ENCODE measurements around the gene MEDAG.

MEDAG gene

DNA sequence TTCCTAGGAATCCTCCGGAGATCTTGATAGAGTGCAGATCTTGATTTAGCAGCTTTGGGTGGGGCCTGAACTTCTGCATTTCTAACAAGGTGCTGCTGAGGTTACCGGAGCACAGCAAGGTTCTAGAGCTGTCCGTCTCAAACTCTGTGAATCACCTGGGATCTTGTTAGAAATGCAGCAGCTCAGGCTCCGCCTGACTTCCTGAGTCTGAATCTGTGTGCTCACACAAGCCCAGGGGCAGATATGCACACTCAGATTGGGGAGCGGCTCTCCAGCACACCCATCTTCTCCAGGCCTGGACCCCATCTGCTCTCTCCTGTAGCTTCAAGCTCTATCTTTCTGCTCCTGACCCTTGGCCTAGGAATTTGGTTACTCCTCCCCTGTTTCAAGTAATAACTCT, 22.9 kb downstream of the MEDAG start:
- H3K4me3 ChIP-seq (replicated peaks; ENCODE audit: low read depth, low read length): no peak overlapping the region
- DNase-seq (ENCODE audit: extremely low read depth, insufficient read length): no peak
- TF ChIP-seq, protein P1, sequence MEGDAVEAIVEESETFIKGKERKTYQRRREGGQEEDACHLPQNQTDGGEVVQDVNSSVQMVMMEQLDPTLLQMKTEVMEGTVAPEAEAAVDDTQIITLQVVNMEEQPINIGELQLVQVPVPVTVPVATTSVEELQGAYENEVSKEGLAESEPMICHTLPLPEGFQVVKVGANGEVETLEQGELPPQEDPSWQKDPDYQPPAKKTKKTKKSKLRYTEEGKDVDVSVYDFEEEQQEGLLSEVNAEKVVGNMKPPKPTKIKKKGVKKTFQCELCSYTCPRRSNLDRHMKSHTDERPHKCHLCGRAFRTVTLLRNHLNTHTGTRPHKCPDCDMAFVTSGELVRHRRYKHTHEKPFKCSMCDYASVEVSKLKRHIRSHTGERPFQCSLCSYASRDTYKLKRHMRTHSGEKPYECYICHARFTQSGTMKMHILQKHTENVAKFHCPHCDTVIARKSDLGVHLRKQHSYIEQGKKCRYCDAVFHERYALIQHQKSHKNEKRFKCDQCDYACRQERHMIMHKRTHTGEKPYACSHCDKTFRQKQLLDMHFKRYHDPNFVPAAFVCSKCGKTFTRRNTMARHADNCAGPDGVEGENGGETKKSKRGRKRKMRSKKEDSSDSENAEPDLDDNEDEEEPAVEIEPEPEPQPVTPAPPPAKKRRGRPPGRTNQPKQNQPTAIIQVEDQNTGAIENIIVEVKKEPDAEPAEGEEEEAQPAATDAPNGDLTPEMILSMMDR (IDR thresholded peaks at IDR 0.05; ENCODE audit: insufficient read depth, low read length, poor library complexity, severe bottlenecking): no peak
- 0 out of 2 replicates have a peak, but pooled peaks cover 1% of the 10 kb centered on the region for H3K27me3 ChIP-seq (replicated peaks; ENCODE audit: control insufficient read depth, insufficient read depth, low read length)
- H3K36me3 ChIP-seq (ENCODE audit: control insufficient read depth, insufficient read depth, low read length): no peaks in the 10 kb centered on the region

DNA sequence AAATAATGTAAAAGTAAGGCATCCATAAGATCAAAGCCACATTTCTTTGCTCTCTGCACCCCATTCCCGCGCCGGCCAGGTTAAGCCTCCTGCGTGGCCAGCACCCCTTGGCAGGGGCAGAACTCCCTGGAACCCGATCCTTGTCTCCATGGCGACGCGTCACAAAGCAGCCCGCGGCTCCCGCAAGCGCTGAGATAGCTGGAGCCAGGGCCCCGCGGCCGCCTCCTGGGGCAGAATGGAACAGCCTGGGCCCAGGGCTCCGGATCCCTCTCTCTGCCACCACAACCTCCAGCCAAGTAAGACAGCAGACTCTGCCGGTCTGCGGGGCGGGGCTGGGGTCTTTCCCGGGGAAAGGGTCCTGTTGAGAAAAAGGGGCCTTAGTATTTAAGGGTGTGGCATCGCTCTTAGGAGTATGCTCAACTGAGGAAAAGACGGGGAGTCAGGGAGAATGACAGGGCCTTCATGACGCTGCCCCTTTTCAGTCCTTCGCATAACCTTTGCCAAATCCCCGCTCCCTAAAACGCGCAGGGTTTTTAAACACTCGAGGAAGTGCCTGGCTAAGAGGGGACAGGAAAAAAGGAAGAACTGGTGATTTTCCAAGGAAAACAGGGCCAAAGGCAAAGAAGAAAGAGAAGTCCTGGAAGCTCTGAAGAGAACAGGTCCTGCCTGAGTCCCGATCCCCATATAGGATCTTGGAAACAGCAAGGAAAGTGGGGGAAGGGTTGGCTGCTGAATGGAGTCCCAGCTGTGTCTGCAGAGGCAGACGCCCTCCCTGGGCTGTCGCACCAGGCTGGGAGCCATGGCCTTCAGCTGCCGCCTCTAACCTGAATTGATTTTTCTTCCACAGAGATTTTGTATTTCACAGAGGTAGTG, 26.6 kb downstream of the MEDAG start, which contains the start of gene TEX26:
Gene TEX26 (plus strand): TSS at position 176 of the 873 bp plus-strand sequence. CDS start 60 bp downstream, at position 236.
- no peak for DNase-seq (ENCODE audit: extremely low read depth, insufficient read length)
- Histone ChIP-seq H3K27me3 (replicated peaks; ENCODE audit: control insufficient read depth, insufficient read depth, low read length) (no peaks in the 10 kb centered on the region), H3K36me3 (ENCODE audit: control insufficient read depth, insufficient read depth, low read length) (no peaks in the 10 kb centered on the region), H3K4me3 (replicated peaks; ENCODE audit: low read depth, low read length) (no peak within 1 kb of the TSS)
- TF ChIP-seq, protein P1 (IDR thresholded peaks at IDR 0.05; ENCODE audit: insufficient read depth, low read length, poor library complexity, severe bottlenecking): no peak

DNA sequence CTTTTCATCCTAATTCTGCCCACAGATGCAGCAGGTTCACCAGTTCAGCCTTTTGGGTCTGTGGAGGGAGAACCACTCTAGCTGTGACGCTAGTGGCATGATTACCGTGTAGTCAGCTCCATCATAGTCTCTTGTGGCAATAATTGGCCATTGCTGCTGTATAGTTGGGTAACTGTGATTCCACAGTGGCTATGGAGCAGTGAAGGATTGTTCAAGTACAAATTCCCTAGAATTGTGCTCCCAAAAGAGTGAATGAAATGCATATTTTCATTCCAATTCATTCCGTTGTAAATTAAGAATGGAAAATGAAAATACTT, 27.2 kb downstream of the MEDAG start:
- Histone ChIP-seq H3K27me3 (replicated peaks; ENCODE audit: control insufficient read depth, insufficient read depth, low read length) (no peaks in the 10 kb centered on the region), H3K4me3 (replicated peaks; ENCODE audit: low read depth, low read length) (no peak overlapping the region)
- TF ChIP-seq, protein P1 (IDR thresholded peaks at IDR 0.05; ENCODE audit: insufficient read depth, low read length, poor library complexity, severe bottlenecking): no peak

DNA sequence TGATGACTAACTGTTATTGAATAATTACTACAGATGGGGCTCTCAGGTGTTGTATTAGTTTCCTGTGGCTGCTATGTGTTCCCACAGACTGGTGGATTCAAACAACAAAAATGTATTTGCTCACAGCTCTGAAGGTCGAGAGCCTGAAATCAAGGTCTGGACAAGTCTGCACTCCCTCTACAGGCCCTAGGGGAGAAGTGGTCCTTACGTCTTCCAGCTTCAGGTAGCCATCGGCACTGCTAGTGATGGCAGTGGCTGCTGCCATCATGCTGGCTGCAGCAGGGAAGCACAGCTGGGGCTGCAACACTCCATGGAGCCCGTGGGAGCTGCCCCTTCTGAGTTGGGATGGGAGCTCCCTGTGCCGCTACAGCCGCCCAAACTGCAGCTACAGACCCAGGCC, 28.3 kb downstream of the MEDAG start:
- no peak for DNase-seq (ENCODE audit: extremely low read depth, insufficient read length)
- H3K36me3 ChIP-seq (ENCODE audit: control insufficient read depth, insufficient read depth, low read length): no peaks in the 10 kb centered on the region
- no peaks in the 10 kb centered on the region for H3K27me3 ChIP-seq (replicated peaks; ENCODE audit: control insufficient read depth, insufficient read depth, low read length)
- TF ChIP-seq, protein P1 (IDR thresholded peaks at IDR 0.05; ENCODE audit: insufficient read depth, low read length, poor library complexity, severe bottlenecking): no peak
- no peak overlapping the region for H3K4me3 ChIP-seq (replicated peaks; ENCODE audit: low read depth, low read length)

More for the DNA sequence above, 27.2 kb downstream of the MEDAG start:
- DNase-seq (ENCODE audit: extremely low read depth, insufficient read length): no peak
- H3K36me3 ChIP-seq (ENCODE audit: control insufficient read depth, insufficient read depth, low read length): no peaks in the 10 kb centered on the region

DNA sequence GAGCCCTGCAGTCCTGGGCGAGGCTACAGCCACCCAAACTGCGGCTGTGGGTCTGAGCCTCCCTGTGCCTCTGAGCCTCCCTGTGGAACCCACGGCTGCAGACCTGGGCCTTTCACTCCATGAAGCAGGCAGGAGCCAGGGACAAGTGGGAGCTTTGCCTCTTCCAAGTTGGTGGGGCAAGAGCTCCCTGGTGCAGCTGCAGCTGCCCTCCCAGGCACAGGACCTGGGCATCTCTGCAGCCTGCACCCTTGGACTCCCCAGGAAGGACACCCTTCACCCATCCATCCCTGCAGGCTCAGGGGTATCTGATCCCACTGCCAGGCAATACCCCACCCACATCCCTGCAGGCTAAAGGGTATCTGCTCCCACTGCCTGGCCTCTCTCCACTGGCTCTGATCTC, 28.7 kb downstream of the MEDAG start:
- TF ChIP-seq, protein P1 (IDR thresholded peaks at IDR 0.05; ENCODE audit: insufficient read depth, low read length, poor library complexity, severe bottlenecking): no peak
- no peaks in the 10 kb centered on the region for H3K36me3 ChIP-seq (ENCODE audit: control insufficient read depth, insufficient read depth, low read length)
- no peak overlapping the region for H3K4me3 ChIP-seq (replicated peaks; ENCODE audit: low read depth, low read length)
- no peak for DNase-seq (ENCODE audit: extremely low read depth, insufficient read length)
- H3K27me3 ChIP-seq (replicated peaks; ENCODE audit: control insufficient read depth, insufficient read depth, low read length): no peaks in the 10 kb centered on the region

Measured in GM06990 (cell line).